GM19397 (cell line): Measurements from ENCODE around the gene SPEF2.

Experiments used
- ATAC-seq: cut with Tn5 transposase; IDR thresholded peaks from one replicate; pipeline ENCODE4 v1.9.1; 2021; ENCODE audit warnings: mild to moderate bottlenecking, moderate library complexity; ENCODE audit not compliant: unreplicated experiment

The SPEF2 gene

GRCh38 chr5:35717718-35718117 lies 100.1 kb downstream of the SPEF2 start:
- no peak for ATAC-seq

GRCh38 chr5:35735718-35736117 lies 118.1 kb downstream of the SPEF2 start:
- ATAC-seq: no peak

DNA sequence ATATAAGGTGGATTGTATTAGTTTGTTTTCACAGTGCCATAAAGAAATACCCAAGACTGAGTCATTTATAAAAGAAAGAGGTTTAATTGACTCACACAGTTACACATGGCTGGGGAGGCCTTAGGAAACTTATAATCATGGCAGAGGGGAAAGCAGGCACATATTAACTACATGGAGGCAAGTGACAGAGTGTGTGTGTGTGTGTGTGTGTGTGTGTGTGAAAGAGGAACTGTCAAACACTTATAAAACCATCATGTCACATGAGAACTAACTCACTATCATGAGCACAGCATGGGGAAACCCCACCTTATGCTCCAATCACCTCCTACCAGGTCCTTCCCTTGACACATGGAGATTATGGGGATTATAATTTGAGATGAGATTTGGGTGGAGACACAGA lies 118.6 kb downstream of the SPEF2 start:
- no peak for ATAC-seq

DNA sequence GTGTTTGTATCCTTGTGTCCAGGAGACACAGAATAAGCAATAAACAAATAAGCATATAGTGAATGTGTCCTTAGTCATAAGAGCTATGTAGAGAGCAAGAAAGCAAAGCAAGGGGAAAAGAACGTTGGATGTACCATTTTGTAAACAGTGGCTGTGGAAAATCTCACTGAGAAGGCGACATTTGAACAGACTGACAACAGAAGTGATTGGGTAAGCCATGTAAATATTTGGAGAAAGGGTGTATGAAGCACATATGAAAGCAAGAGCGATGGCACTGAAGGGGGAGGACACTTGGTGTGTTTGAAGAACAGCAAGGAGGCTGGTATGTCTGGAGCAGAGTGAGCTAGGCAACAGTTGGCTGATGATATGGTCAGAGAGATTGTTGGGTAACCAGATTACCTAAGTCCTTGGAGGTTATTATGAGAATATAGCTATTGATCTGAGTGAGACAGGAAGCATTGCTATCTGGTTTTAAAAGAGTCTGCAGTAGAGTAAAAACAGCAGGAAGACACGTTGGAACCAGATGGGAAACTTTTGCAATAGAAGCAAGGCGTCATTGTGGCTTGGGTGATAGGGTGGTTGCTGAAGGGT lies 123.6 kb downstream of the SPEF2 start:
- ATAC-seq: no peak

GRCh38 chr5:35741971-35742370 lies 124.3 kb downstream of the SPEF2 start:
- no peak for ATAC-seq

- ATAC-seq: no peak
Measured at GRCh38 chr5:35743644-35744043, 126.0 kb downstream of the SPEF2 start.

- ATAC-seq: no peak
Measured at GRCh38 chr5:35745193-35745592, 127.5 kb downstream of the SPEF2 start.

GRCh38 chr5:35745660-35746059 lies 128.0 kb downstream of the SPEF2 start:
- no peak for ATAC-seq

GRCh38 chr5:35752012-35752411 lies 134.3 kb downstream of the SPEF2 start:
- ATAC-seq: no peak

DNA sequence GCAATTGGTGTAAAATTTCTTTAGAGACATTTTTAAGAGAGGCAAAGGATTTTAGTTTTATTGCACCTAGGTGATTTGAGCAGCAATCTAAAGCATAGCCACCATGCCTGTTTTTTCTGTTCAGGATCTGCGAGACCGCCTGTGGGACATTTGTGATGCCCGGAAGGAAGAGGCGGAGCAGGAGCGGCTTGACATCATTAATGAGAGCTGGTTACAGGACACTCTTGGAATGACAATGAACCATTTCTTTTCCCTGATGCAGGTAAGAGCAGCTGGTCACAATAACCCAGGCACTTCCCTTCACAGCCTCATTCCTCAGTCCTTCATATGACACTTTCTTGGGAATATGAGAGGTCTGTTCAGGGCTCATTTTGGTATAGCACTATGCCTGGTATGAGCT lies 135.8 kb downstream of the SPEF2 start:
- no peak for ATAC-seq

DNA sequence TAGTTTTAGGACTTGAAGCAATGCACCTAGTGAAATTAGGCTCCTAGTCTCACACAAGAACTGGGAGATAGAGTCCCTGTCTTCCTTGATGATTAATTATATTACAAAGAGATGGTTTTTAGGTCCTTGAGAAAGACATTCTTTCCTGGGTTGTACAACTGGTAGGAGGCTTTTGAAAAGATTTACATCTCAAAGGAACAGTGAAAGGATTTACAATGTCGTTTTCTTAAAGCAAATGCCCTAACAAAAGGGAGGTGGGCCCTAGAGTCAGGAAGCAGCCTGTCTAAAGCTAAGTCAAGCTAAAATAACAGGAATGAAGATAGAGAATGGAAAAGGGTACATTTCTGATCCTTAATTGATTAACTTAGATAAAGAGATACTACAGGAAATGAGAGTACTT lies 136.8 kb downstream of the SPEF2 start:
- ATAC-seq: no peak

DNA sequence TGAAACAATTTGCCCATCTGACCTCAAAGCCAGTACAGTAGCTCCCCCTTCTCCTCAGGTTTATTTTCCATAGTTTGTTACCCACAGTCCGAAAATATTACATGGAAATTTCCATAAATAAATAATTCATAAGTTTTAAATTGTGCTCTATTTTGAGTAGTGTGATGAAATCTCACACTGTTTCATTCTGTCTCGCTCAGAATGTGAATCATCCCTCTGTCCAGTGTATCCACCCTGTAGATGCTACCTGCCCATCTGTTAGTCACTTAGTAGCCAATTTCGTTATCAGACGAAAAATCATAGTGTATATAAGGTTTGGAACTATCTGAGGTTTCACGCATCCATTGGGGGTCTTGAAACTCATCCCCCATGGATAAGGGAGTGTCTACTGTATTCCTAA lies 138.3 kb downstream of the SPEF2 start:
- no peak for ATAC-seq

- no peak for ATAC-seq
Measured at GRCh38 chr5:35758151-35758724, 140.6 kb downstream of the SPEF2 start.

- no peak for ATAC-seq
Measured at GRCh38 chr5:35761541-35761940, 143.9 kb downstream of the SPEF2 start.

- ATAC-seq: no peak
Measured at GRCh38 chr5:35762368-35762767, 144.7 kb downstream of the SPEF2 start.

DNA sequence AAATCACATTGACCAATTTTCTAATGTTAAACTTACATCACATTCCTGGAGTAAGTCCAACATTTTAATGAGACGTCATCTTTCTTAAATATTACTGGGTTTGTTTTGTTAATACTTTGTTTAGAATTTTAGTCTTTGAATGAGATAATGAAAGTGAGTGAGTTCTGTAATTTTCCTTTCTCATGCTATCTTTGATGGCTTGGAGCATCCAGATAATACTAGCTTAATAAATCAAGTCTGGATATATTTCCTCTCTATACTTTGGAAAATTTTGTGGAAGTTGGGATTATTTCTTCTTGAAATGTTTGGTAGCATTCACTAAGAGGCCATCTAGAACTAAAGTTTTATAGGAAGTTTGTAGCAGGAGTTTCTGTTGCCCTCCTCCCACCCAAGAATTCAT lies 148.3 kb downstream of the SPEF2 start:
- no peak for ATAC-seq

- ATAC-seq: no peak
Measured at GRCh38 chr5:35771300-35771699, 153.6 kb downstream of the SPEF2 start.

- ATAC-seq: no peak
Measured at GRCh38 chr5:35771839-35772238, 154.2 kb downstream of the SPEF2 start.

DNA sequence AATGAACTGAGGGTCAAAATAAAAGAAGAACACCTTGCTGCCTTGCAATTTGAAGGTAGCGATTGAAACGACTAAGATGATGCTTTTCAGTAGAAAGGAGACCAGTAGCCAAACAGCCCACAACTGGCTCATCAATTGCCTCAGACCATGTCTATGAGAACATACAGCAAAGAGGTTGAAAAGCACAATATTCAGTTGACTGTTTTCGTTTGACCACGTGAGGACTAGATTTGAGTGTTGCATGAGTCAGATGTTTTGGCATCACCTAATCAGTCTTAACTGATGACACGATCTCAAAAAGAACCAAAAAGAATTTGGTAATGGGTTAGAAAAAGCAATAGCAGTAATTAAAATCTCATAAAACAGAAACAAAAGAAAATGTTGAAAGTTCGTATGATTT lies 156.3 kb downstream of the SPEF2 start:
- no peak for ATAC-seq

DNA sequence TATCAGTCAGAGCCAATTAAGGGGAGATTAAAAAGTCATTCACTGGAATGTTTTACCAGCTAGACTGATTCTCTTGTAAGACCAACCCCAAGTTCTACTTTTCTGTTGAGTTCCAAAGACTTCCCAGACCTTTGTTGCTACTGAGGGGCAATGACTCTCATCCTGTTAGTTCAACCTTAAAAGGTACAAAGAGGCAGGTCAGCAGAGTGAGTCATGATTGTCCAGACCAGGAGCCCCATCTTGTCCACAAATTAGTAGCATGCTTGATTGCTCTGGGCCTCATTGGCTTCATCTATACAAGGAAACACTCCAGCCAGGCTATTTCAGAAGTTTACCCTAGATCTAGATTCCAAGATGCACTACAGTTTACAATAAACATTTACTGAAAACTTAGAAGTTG lies 159.1 kb downstream of the SPEF2 start:
- no peak for ATAC-seq

DNA sequence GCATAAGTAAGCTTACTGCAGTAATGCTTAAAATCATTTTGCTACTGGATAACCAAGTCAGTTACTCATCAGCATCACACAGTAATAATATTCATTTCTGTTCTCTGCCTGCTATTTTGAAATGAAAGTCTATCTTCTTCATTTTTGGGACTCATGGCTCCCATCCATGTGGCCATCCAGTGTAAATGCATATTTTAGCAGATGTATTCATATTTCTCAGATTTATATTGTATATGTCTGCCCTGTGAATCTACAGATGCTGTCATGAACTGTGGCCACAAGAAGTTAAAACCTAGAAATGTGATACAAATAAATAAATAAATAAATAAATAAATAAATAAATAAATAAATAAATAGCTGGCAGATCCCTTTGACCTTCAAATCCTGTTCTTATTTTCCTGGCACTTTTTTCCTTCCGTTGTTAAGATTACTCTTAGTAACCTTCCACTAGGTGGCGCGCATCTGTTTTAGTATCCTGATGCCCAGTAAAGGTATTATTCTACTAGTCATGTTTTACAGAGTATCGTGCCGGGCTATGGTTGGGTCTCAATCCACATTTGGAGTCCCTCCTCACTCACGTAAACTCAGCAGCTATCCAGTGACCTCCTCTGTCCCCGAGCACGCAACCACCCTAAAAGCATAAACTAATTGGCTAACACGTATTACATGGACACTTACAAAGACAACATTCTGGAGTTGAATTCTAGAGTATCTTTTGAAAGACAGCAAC lies 159.9 kb downstream of the SPEF2 start:
- no peak for ATAC-seq

- no peak for ATAC-seq
Measured at GRCh38 chr5:35778259-35778769, 160.7 kb downstream of the SPEF2 start.
